Liver (tissue), 9 donors: Measurements from ENCODE around the gene MRPS14. TPM values are rescaled to one million over a fixed set of nuclear protein-coding genes. Genes with fewer than 3 reads are reported as not detected.

Experiments used
- DNase-seq: peaks from one replicate; pipeline ENCODE4 v3.0.0-alpha.2; 2017; ENCODE audit warnings: low spot score
- H3K27ac ChIP-seq, 2 donors: one replicate each; pipeline ENCODE4 v1.7.0; 2013; ENCODE audit warnings: inconsistent platforms in 2 of 2, low read length in 2 of 2, control low read depth in 1 of 2, low read depth in 1 of 2, mild to moderate bottlenecking in 1 of 2
- H3K27me3 ChIP-seq, 4 donors: one replicate each; pipeline versions ENCODE4 v1.6.1 to v1.7.0; 2013; ENCODE audit warnings: low read length in 3 of 4, inconsistent platforms in 1 of 4, mild to moderate bottlenecking in 1 of 4, moderate library complexity in 1 of 4; ENCODE audit not compliant: control insufficient read depth in 4 of 4, insufficient read depth in 4 of 4
- H3K36me3 ChIP-seq, 4 donors: one replicate each; pipeline versions ENCODE4 v1.6.1 to v1.7.0; 2013; ENCODE audit warnings: low read length in 3 of 4, mild to moderate bottlenecking in 3 of 4, low read depth in 1 of 4, moderate library complexity in 1 of 4; ENCODE audit not compliant: control insufficient read depth in 4 of 4, insufficient read depth in 3 of 4
- H3K4me1 ChIP-seq, 4 donors: one replicate each; pipeline versions ENCODE4 v1.6.1 to v1.7.0; 2013; ENCODE audit warnings: low read length in 3 of 4, mild to moderate bottlenecking in 3 of 4, moderate library complexity in 1 of 4; ENCODE audit not compliant: control insufficient read depth in 4 of 4, insufficient read depth in 4 of 4
- H3K4me3 ChIP-seq, 3 donors: one replicate each; pipeline versions ENCODE4 v1.6.1 to v1.7.0; 2013; ENCODE audit warnings: low read length in 3 of 3, control low read depth in 1 of 3, low read depth in 1 of 3, mild to moderate bottlenecking in 1 of 3
- H3K9ac ChIP-seq, 2 donors: one replicate each; pipeline ENCODE4 v1.7.0; 2013; ENCODE audit warnings: low read length in 2 of 2, mild to moderate bottlenecking in 2 of 2, moderate library complexity in 2 of 2, control low read depth in 1 of 2, low read depth in 1 of 2
- H3K9me3 ChIP-seq, 4 donors: one replicate each; pipeline versions ENCODE4 v1.6.1 to v1.7.0; 2013; ENCODE audit warnings: low read length in 3 of 4; ENCODE audit not compliant: control insufficient read depth in 4 of 4
- ATF3 ChIP-seq: IDR thresholded peaks from 2 replicates; pipeline ENCODE4 v1.6.1; 2016; ENCODE audit warnings: antibody characterized with exemption
- EGR1 ChIP-seq, 2 donors: IDR thresholded peaks; 2 replicates each; pipeline ENCODE4 v1.6.1; 2016 to 2018; ENCODE audit warnings: antibody characterized with exemption in 2 of 2, low read depth in 2 of 2
- FOXA1 ChIP-seq: IDR thresholded peaks from 2 replicates; pipeline ENCODE4 v1.6.1; 2016; ENCODE audit warnings: antibody characterized with exemption
- FOXA2 ChIP-seq: IDR thresholded peaks from 2 replicates; pipeline ENCODE4 v1.6.1; 2016; ENCODE audit warnings: antibody characterized with exemption
- GABPA ChIP-seq, 2 donors: IDR thresholded peaks in 1 of 2; conservative IDR thresholded peaks in 1 of 2; 2 replicates each; pipeline ENCODE4 v1.6.1; 2016; ENCODE audit warnings: antibody characterized with exemption in 2 of 2, mild to moderate bottlenecking in 1 of 2, moderate library complexity in 1 of 2
- HNF4A ChIP-seq, 2 donors: conservative IDR thresholded peaks; 2 replicates each; pipeline ENCODE4 v1.6.1; 2016; ENCODE audit warnings: antibody characterized with exemption in 2 of 2, mild to moderate bottlenecking in 2 of 2
- HNF4G ChIP-seq: IDR thresholded peaks from 2 replicates; pipeline ENCODE4 v1.6.1; 2016; ENCODE audit warnings: antibody characterized with exemption
- NR2F2 ChIP-seq: IDR thresholded peaks from 2 replicates; pipeline ENCODE4 v1.6.1; 2016; ENCODE audit warnings: antibody characterized with exemption
- RAD21 ChIP-seq, 2 donors: IDR thresholded peaks; 2 replicates each; pipeline ENCODE4 v1.6.1; 2016; ENCODE audit warnings: antibody characterized with exemption in 2 of 2, mild to moderate bottlenecking in 2 of 2
- RXRA ChIP-seq, 2 donors: IDR thresholded peaks; 2 replicates each; pipeline ENCODE4 v1.6.1; 2017 to 2018; ENCODE audit warnings: antibody characterized with exemption in 2 of 2, mild to moderate bottlenecking in 1 of 2
- SP1 ChIP-seq: IDR thresholded peaks from 2 replicates; pipeline ENCODE4 v1.6.1; 2018; ENCODE audit warnings: antibody characterized with exemption, mild to moderate bottlenecking
- TAF1 ChIP-seq: conservative IDR thresholded peaks from 2 replicates; pipeline ENCODE4 v1.6.1; 2016; ENCODE audit warnings: antibody characterized with exemption, mild to moderate bottlenecking
- YY1 ChIP-seq: IDR thresholded peaks from 2 replicates; pipeline ENCODE4 v1.6.1; 2016; ENCODE audit warnings: antibody characterized with exemption, mild to moderate bottlenecking
- ZBTB33 ChIP-seq: IDR thresholded peaks from 2 replicates; pipeline ENCODE4 v1.6.1; 2016; ENCODE audit warnings: antibody characterized with exemption
- WGBS: extraction: QIAGEN DNeasy Blood & Tissue Kit; methylation state at CpG from one replicate; pipeline ENCODE4 v1.1.7; 2013; 5-methylcytosine and 5-hydroxymethylcytosine counted together
- polyA plus RNA-seq, 2 donors: library from polyadenylated mRNA; stranded (reverse) in 1 of 2; unstranded in 1 of 2; fragments of 200-250 nt in 1 of 2; fragments of >200 nt in 1 of 2; fragmentation: Nextera tagmentation in 1 of 2; extraction: Ambion mirVana in 1 of 2; gene quantifications; one replicate each; pipeline versions ENCODE4 v1.2.1 to v1.2.3, GENCODE V29; 2013 to 2015
- total RNA-seq, 2 donors: library from RNA; depleted of rRNA; stranded (reverse); fragments of >200 nt; gene quantifications; one replicate each; pipeline ENCODE4 v1.2.3, GENCODE V29; 2014
- TF ChIP-seq, protein P1 (sequence below): fragments of 150-350 bp; IDR thresholded peaks from 2 replicates; pipeline ENCODE4 v1.5.1; 2017; ENCODE audit warnings: improper control_type of control experiment, low read depth, low read length; ENCODE audit not compliant: missing input control
- TF ChIP-seq, protein P2 (sequence below): IDR thresholded peaks from 2 replicates; pipeline ENCODE4 v1.6.1; 2016; ENCODE audit warnings: antibody characterized with exemption, mild to moderate bottlenecking
- TF ChIP-seq, protein P3 (sequence below): IDR thresholded peaks from 2 replicates; pipeline ENCODE4 v1.6.1; 2016; ENCODE audit warnings: antibody characterized with exemption
- donor health status: healthy.
- donor health status: healthy.
- donor health status: healthy.
- donor health status: healthy.
- donor health status: healthy.

Gene MRPS14
- total and polyA plus RNA-seq, 4 donors = 14.9 to 41.4 (median 22.4) TPM

- WGBS = 93% methylated on average over 1 of the region's 1 CpG
Measured at GRCh38 chr1:174969977-174970376, 53.2 kb downstream of the MRPS14 start.

DNA sequence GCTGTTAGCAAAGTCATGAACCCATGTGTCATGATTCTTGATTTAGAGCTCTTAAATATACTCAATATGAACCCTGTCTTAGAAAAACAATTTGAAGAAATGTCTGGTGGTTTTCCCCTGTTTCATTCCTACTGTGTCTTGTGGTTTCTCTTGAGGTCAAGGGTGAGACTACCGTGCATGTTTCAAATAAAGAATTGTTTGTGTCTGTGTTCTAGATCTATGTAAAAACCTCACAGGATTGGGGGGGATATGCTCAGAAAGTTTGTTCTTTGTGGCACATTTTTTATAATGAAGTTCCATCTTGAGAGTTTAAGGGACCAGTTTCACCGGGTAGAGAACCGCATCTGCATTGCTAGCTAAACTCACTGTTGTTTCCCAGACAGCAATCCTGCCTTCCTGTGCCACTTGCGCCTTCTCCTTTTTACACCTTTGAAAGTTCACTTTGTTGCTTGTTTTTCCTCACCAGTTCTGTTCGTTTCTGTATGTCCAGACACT lies 54.4 kb downstream of the MRPS14 start:
- WGBS = 68% methylated on average over 5 of the region's 5 CpGs
- peaks cover 0 to 3% (median 0%) of the 10 kb centered on the region in 4 donors for H3K36me3 ChIP-seq
- peak overlapping the region in 1 of 2 donors; percentile 58 for H3K27ac ChIP-seq
- H3K9ac ChIP-seq = no peak overlapping the region
- no peaks in the 10 kb centered on the region for H3K9me3 ChIP-seq
- no peaks in the 10 kb centered on the region for H3K27me3 ChIP-seq
- DNase-seq = no peak
- H3K4me3 ChIP-seq = no peak overlapping the region
- H3K4me1 ChIP-seq = peaks cover 6 to 21% (median 17%) of the 10 kb centered on the region in 4 donors
- TF ChIP-seq FOXA1 = no peak
- no peak for TF ChIP-seq YY1
- TF ChIP-seq, protein P1, sequence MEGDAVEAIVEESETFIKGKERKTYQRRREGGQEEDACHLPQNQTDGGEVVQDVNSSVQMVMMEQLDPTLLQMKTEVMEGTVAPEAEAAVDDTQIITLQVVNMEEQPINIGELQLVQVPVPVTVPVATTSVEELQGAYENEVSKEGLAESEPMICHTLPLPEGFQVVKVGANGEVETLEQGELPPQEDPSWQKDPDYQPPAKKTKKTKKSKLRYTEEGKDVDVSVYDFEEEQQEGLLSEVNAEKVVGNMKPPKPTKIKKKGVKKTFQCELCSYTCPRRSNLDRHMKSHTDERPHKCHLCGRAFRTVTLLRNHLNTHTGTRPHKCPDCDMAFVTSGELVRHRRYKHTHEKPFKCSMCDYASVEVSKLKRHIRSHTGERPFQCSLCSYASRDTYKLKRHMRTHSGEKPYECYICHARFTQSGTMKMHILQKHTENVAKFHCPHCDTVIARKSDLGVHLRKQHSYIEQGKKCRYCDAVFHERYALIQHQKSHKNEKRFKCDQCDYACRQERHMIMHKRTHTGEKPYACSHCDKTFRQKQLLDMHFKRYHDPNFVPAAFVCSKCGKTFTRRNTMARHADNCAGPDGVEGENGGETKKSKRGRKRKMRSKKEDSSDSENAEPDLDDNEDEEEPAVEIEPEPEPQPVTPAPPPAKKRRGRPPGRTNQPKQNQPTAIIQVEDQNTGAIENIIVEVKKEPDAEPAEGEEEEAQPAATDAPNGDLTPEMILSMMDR = no peak
- no peak for TF ChIP-seq RXRA (IDR thresholded peaks at IDR 0.05)
- no peak for TF ChIP-seq FOXA2
- TF ChIP-seq SP1 = no peak
- TF ChIP-seq ATF3 = no peak
- no peak for TF ChIP-seq HNF4A (conservative IDR thresholded peaks at IDR 0.05)
- TF ChIP-seq TAF1 = no peak
- no peak for TF ChIP-seq GABPA (IDR thresholded peaks at IDR 0.05 in 1 of 2, conservative IDR thresholded peaks at IDR 0.05 in 1 of 2)
- TF ChIP-seq, protein P2, sequence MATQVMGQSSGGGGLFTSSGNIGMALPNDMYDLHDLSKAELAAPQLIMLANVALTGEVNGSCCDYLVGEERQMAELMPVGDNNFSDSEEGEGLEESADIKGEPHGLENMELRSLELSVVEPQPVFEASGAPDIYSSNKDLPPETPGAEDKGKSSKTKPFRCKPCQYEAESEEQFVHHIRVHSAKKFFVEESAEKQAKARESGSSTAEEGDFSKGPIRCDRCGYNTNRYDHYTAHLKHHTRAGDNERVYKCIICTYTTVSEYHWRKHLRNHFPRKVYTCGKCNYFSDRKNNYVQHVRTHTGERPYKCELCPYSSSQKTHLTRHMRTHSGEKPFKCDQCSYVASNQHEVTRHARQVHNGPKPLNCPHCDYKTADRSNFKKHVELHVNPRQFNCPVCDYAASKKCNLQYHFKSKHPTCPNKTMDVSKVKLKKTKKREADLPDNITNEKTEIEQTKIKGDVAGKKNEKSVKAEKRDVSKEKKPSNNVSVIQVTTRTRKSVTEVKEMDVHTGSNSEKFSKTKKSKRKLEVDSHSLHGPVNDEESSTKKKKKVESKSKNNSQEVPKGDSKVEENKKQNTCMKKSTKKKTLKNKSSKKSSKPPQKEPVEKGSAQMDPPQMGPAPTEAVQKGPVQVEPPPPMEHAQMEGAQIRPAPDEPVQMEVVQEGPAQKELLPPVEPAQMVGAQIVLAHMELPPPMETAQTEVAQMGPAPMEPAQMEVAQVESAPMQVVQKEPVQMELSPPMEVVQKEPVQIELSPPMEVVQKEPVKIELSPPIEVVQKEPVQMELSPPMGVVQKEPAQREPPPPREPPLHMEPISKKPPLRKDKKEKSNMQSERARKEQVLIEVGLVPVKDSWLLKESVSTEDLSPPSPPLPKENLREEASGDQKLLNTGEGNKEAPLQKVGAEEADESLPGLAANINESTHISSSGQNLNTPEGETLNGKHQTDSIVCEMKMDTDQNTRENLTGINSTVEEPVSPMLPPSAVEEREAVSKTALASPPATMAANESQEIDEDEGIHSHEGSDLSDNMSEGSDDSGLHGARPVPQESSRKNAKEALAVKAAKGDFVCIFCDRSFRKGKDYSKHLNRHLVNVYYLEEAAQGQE = no peak
- TF ChIP-seq EGR1 (IDR thresholded peaks at IDR 0.05; ENCODE audit: low read depth in 2 of 2) = no peak
- TF ChIP-seq, protein P3, sequence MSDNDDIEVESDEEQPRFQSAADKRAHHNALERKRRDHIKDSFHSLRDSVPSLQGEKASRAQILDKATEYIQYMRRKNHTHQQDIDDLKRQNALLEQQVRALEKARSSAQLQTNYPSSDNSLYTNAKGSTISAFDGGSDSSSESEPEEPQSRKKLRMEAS = no peak
- no peak for TF ChIP-seq NR2F2
- TF ChIP-seq ZBTB33 = no peak
- TF ChIP-seq RAD21 (IDR thresholded peaks at IDR 0.05) = no peak
- TF ChIP-seq HNF4G = no peak

More at GRCh38 chr1:174969977-174970376, 53.2 kb downstream of the MRPS14 start:
- Histone ChIP-seq H3K27ac (no peak overlapping the region), H3K9me3 (no peaks in the 10 kb centered on the region), H3K4me1 (peaks cover 6 to 18% (median 16%) of the 10 kb centered on the region in 4 donors), H3K4me3 (no peak overlapping the region), H3K36me3 (peaks cover 0 to 3% (median under 1%) of the 10 kb centered on the region in 4 donors), H3K9ac (no peak overlapping the region), H3K27me3 (no peaks in the 10 kb centered on the region)
- no peak for DNase-seq
- TF ChIP-seq RAD21 (IDR thresholded peaks at IDR 0.05) (no peak), ZBTB33 (no peak)
